ENCODE measurements around the gene XPA. TPM values are rescaled to one million over a fixed set of nuclear protein-coding genes. Genes with fewer than 3 reads are reported as not detected.
A peak's percentile ranks its signal among the peaks of the same experiment; 100 is the strongest.

The XPA gene
- total RNA-seq, 1 donor from 2014 or later = 10.0 TPM

DNA sequence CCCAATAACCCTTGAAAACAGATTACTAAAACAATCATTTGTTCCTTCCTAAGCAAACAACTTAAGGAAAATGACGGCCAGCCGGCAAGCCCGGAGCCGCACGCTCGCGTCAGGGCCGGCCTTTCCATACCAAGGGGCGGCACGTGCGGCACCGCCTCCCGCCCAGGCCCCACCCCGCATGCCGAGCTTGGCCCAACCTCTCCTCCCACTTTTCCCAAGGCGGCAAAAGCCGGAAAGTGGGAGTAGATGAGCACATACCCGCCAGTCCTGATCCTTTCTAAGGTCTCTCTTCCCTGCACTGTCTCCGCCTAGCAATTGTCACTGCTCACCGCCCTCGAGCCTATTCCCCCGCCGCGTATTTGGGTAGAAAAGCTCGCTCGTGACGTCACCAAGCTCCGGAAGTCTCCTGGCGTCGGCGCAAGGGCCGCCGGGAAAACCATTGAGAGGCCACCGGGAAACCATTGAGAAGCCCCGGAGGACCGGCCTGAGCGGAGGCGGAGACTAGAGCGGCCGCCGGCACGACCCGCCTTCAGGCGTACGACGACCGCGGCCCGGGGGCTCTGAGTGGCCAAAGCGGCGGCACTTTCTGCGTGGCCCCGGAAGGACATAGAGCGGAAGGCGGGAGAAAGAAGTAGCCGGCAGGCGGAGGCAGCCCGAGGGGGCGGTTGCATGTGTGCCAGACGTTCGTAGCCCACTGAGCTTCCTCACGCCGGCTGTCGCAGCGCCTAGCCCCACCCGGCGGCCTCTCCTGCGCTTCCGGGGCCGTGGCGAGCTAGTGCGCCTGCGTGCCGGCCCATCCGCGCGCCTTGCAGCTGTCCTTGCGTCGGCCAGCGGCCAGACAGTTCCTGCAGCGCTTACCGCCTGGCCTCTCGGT is 63.9 kb downstream of the XPA start, which contains the start of the genes NCBP1 and TSTD2:
TSS of gene NCBP1 (plus strand) at position 837 of the 874 bp plus-strand sequence. CDS start 61 bp downstream, outside the sequence.
TSS of gene TSTD2 (minus strand) at position 384 of the 874 bp plus-strand sequence. CDS start 5,806 bp downstream, outside the sequence.
- Mint-ChIP-seq H3K4me3 (ENCODE audit: unreplicated experiment) (peak within 1 kb of the TSS; percentile 97), H3K27me3 (ENCODE audit: unreplicated experiment) (peaks cover 9% of the 10 kb centered on the region), H3K9me3 (ENCODE audit: unreplicated experiment) (no peaks in the 10 kb centered on the region), H3K27ac (ENCODE audit: unreplicated experiment) (peak within 1 kb of the TSS; percentile 100), H3K4me1 (ENCODE audit: unreplicated experiment) (peaks cover 33% of the 10 kb centered on the region), H3K36me3 (ENCODE audit: low read depth, unreplicated experiment) (peaks cover 4% of the 10 kb centered on the region)
- peak; percentile 90 for DNase-seq (ENCODE audit: low spot score)
- TF ChIP-seq, protein P1, sequence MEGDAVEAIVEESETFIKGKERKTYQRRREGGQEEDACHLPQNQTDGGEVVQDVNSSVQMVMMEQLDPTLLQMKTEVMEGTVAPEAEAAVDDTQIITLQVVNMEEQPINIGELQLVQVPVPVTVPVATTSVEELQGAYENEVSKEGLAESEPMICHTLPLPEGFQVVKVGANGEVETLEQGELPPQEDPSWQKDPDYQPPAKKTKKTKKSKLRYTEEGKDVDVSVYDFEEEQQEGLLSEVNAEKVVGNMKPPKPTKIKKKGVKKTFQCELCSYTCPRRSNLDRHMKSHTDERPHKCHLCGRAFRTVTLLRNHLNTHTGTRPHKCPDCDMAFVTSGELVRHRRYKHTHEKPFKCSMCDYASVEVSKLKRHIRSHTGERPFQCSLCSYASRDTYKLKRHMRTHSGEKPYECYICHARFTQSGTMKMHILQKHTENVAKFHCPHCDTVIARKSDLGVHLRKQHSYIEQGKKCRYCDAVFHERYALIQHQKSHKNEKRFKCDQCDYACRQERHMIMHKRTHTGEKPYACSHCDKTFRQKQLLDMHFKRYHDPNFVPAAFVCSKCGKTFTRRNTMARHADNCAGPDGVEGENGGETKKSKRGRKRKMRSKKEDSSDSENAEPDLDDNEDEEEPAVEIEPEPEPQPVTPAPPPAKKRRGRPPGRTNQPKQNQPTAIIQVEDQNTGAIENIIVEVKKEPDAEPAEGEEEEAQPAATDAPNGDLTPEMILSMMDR (IDR thresholded peaks at IDR 0.05; ENCODE audit: unreplicated experiment) = no peak

DNA sequence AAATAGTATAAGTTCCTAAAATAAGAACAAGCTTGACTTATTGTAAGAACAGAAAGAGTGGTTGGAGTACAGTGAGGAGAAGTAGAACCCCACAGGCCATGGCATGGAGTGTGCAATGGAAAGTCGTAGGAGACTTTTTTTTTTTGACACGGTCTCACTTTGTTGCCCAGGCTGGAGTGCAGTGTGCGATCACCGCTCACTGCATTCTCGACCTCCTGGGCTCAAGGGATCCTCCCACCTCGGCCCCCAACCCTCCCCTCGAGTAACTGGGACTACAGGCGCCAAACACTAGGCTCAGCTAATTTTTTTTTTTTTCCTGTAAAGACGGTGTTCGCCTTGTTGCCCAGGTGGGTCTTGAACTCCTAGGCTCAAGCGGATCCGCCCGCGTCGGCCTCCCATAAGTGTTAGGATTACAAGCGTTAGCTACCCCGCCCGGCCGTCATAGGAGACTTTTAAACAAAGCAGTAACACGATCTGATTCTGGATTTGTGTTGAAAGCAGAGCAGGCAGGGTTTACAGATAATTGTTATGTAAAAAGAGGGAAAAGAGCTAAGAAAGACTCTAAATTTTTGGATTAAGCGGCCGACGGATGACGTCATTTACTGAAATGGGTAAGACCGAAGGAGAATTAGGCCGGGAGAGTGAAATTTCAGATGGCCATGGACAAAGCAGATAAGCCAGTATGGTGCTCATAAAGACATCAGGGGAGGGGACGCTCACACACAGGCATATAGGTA is 64.7 kb downstream of the XPA start:
- peak; percentile 47 for DNase-seq (ENCODE audit: low spot score)
- peak overlapping the region; percentile 100 for H3K27ac Mint-ChIP-seq (ENCODE audit: unreplicated experiment)
- H3K27me3 Mint-ChIP-seq (ENCODE audit: unreplicated experiment) = peaks cover 9% of the 10 kb centered on the region
- peak overlapping the region; percentile 97 for H3K4me3 Mint-ChIP-seq (ENCODE audit: unreplicated experiment)
- TF ChIP-seq, protein P1 (IDR thresholded peaks at IDR 0.05; ENCODE audit: unreplicated experiment) = no peak
- peaks cover 31% of the 10 kb centered on the region for H3K4me1 Mint-ChIP-seq (ENCODE audit: unreplicated experiment)
- H3K36me3 Mint-ChIP-seq (ENCODE audit: low read depth, unreplicated experiment) = peaks cover 4% of the 10 kb centered on the region
- no peaks in the 10 kb centered on the region for H3K9me3 Mint-ChIP-seq (ENCODE audit: unreplicated experiment)

DNA sequence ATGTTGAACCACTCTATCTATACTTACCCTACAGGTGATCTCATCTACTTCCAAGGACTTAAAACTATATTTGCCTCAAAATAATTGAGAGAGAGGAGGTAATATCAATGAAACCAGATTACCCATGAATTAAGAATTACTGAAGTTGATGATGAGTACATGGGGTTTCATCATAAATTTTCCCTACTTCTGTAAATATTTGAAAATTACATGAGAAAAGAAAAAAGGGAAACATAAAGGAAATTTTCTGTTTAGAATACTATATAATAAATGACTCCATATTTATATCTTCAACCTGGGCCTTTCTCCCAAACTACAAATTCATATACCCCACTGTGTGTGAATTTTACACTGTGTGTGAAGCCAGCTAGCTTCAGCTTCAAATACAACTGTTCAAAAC is 66.5 kb downstream of the XPA start:
- TF ChIP-seq, protein P1 (IDR thresholded peaks at IDR 0.05; ENCODE audit: unreplicated experiment) = no peak
- peaks cover 21% of the 10 kb centered on the region for H3K4me1 Mint-ChIP-seq (ENCODE audit: unreplicated experiment)
- H3K9me3 Mint-ChIP-seq (ENCODE audit: unreplicated experiment) = no peaks in the 10 kb centered on the region
- no peak for DNase-seq (ENCODE audit: low spot score)
- H3K27ac Mint-ChIP-seq (ENCODE audit: unreplicated experiment) = no peak overlapping the region
- peaks cover 4% of the 10 kb centered on the region for H3K36me3 Mint-ChIP-seq (ENCODE audit: low read depth, unreplicated experiment)
- no peak overlapping the region for H3K4me3 Mint-ChIP-seq (ENCODE audit: unreplicated experiment)
- peaks cover 9% of the 10 kb centered on the region for H3K27me3 Mint-ChIP-seq (ENCODE audit: unreplicated experiment)

DNA sequence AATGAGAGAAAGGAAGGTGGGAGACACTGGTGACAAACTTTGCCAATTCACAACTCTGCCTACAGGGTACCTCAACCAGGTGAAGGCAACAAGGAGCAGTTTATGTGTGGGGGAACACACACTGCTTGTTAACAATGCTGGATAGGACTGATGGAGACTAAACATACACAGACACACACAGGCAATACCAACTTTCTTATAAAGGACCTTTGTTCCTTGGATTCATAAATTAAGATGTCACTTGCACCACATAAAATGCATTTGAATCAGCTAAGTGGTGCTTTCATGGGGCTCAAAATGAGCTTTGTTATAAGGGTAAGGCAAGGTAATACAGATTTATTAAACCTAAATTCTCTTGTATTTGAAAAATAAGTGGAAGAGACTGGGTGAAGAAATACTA is 68.0 kb downstream of the XPA start:
- no peak overlapping the region for H3K4me3 Mint-ChIP-seq (ENCODE audit: unreplicated experiment)
- H3K27ac Mint-ChIP-seq (ENCODE audit: unreplicated experiment) = no peak overlapping the region
- peaks cover 9% of the 10 kb centered on the region for H3K27me3 Mint-ChIP-seq (ENCODE audit: unreplicated experiment)
- H3K9me3 Mint-ChIP-seq (ENCODE audit: unreplicated experiment) = no peaks in the 10 kb centered on the region
- peaks cover 11% of the 10 kb centered on the region for H3K4me1 Mint-ChIP-seq (ENCODE audit: unreplicated experiment)
- peaks cover 10% of the 10 kb centered on the region for H3K36me3 Mint-ChIP-seq (ENCODE audit: low read depth, unreplicated experiment)
- DNase-seq (ENCODE audit: low spot score) = no peak
- TF ChIP-seq, protein P1 (IDR thresholded peaks at IDR 0.05; ENCODE audit: unreplicated experiment) = no peak
